Measurements from ENCODE around the gene ZNF793.

Gene ZNF793

DNA sequence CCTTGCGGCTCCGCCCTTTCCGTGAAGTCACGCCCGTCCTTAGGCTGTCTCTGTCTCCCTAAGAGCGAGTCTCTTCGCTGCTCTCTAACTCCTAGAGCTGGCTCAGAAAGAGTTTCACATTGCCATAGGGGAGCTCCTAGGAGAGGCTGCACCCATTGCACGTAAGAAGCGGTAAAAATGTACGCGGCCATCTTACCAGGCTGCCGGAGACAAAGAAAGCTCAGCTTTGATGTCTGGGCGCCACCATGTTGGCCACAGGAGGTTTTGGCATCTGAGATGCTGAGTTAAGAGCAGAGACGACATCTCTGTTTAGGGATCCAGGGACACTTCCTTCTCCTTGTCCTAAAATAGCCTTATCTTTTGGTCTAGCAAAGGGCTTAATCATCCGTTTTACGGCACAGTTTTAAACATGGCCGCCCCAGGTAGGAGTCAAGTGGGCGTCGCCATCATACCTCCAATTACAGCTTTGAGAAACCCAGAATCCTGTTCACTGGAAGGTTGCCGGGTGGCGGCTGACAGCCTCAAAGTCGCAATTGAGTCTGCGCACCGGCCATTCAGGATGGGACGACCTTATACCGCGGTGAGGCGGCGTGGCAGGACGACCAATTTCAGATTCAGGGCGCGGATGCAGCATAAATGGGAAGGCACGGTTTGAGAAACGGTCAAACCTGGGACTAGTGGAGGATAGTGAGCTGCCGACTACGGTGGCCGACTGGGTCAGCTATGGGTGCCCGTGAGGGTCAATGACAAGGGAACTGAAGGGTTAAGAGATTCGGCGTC, at the start of gene ZNF793:
Gene ZNF793, plus strand, starts transcription at position 553 of the 780 bp plus-strand sequence. CDS start 16,501 bp downstream, outside the sequence.
- peak; percentile 78 for DNase-seq

DNA sequence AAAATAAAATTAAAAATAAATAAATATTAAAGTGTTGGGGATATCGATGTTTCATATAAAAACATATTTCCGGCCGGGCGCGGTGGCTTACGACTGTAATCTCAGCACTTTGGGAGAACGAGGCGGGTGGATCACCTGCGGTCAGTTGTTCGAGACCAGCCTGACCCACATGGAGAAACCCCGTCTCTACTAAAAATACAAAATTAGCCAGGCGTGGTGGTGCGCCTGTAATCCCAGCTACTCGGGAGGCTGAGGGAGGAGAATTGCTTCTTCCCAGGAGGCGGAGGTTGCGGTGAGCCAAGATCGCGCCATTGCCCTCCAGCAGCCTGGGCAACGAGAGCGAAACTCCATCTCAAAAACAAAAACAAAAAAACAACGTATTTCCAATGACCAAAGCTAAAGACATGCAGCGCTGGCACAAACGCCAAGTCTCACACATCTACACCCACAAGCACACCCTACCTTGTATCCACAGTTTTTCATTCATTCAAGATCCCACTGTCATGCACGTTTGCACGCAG, 40.4 kb upstream of the ZNF793 start:
- no peak for DNase-seq

DNA sequence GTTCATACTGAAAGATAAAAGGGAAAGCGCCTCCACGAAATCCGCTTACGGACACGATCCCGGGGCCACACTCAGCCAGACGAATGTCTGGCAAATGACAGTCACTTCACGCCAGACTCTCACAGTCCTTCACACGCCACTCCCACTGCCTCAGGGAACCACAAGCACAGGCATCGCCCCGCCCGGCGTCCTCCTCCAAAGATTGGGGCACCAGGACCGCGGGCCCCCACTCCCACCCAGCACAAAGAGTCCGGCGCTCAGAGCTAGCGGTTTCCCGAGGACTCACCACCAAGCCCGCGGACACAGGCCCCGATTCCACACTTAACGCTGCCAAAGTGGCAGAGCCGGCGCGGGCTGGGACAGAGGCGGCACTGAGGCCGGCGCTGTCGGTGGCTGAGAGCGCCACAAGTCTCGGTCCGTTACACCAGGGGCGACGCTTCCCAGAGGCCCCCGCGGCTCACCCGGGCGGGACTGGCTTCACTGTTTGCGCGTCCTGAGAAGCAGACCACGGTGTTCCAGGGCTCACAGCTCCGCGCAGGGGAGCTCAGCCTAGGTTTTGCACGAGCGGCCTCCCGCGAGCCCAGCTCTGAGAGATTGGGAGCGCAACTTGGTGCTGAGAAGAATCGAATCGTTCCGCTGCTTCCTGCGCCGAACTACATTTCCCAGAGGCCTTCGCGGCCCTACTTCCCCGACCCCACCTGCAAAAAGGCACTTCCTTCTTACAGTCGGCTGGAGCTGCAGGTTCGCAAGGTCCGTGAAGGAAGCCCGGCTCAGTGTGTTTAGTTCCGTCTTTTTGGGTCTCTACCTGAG, 39.7 kb upstream of the ZNF793 start, which contains the start of gene ZNF569:
Gene ZNF569, minus strand, starts transcription at position 647 of the 810 bp plus-strand sequence. CDS start 22,523 bp downstream, outside the sequence.
- peak; percentile 89 for DNase-seq

DNA sequence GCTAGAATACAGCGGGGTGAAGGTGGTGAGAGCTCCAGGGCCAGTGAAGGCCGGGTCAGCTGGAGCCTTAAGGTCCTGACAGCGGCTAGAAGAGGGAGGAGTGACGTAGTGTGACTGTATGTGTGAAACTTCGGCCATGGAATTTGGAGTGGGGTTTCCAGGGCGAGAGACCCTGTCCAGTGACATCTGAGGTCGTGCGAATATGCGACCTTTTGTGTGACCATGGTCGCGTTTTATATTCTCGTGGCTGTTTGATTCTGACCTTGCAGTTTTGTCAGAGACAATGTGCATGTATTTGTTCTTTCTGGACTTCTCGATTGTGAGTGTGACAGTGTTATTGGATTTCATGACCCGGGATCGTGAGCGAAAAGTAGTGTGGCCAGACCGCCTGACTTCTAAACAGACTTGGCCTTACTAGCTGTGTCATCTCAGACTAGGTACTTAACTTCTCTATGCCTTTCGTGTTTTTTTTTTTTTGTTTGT, 39.1 kb upstream of the ZNF793 start:
- no peak for DNase-seq

DNA sequence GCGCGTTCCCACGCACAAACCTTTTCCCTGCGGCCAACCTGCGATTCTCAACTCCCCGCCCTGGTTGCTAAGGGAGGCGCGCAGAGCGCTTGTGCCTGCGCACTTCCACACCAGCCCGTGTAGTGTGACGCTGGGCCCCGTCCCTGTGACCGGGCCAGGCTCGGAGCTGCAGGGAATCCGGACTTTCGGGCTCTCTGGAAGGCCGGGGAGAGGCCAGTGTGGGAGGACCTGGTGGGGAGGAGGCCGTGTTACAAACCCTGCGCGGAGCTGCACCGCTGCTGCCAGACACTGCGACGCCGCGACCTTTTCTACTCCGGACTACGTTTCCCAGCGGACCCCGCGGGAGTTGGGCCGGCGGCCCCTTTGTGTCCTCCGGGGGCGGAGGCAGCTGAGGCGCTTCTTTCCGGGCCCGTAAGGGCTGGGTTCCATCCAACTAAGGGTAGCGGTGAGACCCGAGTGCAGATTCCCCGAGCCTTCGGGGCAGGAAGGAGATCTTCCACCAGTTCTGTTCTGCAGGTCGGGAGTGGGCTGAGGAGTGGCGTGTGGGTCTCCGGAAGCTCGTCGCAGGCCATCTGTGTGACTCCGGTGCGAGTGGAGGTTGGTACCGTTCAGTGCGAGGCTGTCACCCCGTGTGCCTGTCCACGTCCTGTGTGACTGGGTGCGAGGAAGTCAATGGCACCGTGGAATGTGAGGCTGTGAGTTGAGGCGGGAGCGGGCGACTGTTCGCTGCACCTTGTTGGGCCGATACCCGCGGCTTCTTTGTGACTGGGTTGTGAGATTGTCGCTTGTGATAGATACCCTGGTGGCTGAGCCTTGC, 37.6 kb upstream of the ZNF793 start, which contains the start of gene ZNF570:
Gene ZNF570, plus strand, starts transcription at position 396 of the 817 bp plus-strand sequence. CDS start 999 bp downstream, outside the sequence.
- DNase-seq = peak; percentile 91

DNA sequence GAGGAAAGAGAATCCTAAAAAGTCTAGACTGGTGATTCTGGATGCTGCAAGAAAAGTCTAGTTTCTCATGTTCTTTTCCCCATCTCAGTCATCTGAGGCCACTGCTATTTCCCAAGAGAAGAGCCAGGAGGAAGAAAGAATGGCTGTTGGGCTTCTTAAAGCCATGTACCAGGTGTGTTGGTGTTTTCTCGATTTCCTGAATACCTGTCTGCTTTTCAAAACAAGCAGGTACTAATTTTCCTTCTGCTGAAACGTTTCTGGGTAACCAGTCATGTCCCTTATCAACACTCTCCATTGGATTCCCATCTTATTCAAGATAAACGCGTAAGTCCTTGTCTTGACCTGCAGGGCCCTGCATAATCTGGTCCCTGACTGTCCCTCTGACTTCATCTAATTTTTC, 36.5 kb upstream of the ZNF793 start:
- no peak for DNase-seq

DNA sequence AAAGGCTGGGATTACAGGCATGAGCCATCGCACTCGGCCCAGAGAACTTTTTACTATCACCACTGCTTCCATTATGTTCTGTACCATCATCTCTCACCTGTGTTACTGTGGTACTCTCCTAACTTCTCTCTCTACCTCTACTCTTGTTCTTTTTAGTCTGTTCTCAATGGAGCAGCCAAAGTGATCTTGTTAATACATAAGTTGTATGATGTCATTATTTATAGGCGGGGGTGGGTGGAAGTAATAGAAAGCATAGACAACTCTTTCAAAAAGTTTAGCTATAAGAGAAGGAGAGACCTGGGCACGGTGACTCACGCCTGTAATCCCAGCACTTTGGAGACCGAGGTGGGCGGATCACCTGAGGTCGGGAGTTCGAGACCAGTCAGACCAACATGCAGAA, 34.6 kb upstream of the ZNF793 start:
- no peak for DNase-seq

DNA sequence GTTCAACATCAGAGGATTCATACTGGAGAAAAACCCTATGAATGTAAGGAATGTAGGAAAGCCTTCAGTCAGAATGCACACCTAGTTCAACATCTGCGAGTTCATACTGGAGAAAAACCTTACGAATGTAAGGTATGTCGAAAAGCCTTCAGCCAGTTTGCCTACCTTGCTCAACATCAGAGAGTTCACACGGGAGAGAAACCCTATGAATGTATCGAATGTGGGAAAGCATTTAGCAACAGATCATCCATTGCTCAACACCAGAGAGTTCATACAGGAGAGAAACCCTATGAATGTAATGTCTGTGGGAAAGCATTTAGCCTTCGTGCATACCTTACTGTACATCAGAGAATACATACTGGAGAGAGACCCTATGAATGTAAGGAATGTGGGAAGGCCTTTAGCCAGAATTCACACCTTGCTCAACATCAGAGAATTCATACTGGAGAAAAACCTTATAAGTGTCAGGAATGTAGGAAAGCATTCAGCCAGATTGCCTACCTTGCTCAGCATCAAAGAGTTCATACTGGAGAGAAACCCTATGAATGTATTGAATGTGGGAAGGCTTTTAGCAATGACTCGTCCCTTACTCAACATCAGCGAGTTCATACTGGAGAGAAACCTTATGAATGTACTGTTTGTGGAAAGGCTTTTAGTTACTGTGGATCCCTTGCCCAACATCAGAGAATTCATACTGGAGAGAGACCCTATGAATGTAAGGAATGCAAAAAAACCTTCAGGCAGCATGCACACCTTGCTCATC, 22.2 kb upstream of the ZNF793 start:
- no peak for DNase-seq

DNA sequence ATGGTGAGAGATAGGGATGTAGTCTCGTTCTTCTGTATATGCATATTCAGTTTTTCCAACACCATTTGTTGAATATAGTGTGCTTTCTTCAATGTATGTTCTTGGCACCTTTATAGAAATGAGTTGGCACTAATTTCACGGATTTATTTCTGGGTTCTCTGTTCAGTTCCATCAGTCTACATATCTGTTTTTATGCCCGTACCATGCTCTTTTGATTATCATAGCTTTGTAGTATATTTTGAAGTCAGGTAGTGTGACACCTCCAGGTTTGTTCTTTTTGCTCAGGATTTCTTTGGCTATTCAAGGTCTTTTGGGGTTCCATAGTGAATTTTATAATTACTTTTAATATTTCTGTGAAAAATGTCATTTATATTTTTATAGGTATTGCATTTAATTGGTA, 14.5 kb upstream of the ZNF793 start:
- no peak for DNase-seq

DNA sequence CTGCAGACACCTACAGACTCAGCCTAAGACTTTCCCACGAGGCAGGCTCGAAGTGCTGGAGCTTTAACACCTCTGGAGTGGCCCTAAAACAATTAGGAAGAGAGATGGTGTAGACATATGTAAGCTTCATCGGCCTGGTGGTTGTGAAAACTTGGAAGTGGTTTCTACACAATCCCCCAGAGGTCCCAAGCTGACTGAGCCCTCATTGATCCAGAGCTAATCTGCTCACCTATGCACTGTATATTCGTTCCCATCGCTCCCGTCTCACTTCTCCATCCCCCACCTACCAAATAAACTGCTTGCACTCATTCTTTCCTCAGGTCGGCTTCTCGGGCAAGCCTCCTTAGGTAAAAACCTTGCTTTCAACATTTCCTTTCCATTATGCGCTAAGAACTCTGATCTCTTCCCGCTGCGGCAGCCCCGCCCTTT, 767 bp upstream of the ZNF793 start:
- DNase-seq = no peak

DNA sequence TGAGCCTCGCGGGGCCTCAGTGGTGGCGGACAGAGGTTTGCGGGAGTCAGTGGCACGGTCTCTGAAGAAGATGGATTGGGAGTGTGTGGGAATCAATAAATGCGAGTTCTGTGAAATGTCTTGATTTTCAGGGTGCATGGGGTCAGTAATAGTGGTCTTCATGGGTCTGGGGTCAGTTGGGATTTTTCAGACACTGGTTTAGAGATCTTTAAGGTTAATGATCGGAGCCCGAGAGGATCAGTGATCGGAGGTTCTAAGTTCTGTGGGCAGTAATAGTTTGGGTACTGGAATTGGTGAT, 377 bp downstream of the ZNF793 start:
- DNase-seq = no peak

DNA sequence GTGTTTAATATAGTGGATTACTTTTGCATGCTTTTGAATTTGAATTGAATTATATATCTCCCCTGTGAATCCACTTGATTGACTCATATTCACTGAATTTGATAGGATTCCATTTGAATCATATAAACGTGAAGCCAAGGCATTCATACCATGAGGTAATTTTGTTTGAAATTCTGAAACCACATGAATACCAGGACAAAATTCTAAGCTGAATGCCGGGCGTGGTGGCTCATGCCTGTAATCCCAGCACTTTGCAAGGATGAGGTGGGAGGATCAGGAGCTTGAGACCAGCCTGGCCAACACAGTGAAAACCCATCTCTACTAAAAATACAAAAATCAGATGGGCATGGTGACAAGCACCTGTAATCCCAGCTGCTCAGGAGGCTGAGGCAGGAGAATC, 4.4 kb downstream of the ZNF793 start:
- no peak for DNase-seq

DNA sequence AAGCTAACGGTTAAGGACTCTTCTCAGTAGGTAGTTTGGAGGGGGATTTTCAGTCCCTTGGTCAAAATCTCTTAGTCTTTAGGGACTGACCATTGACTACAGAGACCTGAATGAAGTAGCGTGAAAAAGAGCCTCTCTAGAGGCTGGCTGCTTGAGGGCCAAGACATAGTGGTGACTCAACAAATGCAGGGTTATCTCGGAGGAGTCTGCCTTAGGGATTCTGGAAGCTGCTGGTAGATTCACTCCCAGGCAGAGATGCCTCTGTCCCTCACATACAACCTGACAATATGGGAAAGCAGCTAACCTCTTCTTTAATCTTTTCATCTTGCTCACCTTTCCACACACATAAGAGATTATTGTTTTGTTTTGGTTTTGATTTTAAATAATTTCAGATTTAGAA, 5.1 kb downstream of the ZNF793 start:
- no peak for DNase-seq

DNA sequence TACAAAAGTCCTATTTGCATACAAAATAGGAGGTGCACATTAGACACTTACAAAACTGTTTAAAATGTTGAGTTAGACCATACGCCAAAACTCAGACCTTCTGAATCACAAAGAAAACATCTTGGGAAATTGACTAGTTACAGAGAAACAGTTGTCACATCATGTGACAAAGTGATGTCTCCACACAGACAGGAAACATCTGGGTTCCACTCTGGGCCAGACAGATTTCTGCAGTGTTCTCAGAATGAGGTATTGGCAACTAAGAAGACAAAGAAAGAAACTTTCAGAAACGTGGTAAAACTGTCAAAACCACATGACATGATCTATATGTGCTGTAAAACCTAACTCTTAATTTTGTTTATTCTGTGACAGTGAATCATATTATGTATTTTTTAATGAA, 6.7 kb downstream of the ZNF793 start:
- DNase-seq = no peak

DNA sequence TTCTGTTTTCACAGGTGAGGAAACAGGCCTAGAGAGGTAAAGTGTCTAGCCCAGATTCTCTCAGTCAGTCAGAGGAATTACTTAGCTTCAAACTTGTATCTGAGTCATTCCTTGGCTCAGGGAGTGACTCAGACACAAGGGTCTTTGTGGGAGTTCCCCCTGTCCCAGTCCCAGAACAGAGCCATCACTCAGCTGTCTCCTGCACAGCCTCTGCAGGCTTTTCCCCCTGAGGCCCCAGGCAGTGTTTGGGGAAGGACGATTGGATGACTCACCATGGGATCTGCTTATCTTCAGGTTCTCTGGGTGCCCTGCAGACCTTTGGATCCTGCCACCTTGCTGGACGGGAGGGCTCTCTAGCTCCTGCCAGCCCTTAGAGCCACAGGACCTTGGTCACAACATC, 13.2 kb downstream of the ZNF793 start:
- DNase-seq = no peak

DNA sequence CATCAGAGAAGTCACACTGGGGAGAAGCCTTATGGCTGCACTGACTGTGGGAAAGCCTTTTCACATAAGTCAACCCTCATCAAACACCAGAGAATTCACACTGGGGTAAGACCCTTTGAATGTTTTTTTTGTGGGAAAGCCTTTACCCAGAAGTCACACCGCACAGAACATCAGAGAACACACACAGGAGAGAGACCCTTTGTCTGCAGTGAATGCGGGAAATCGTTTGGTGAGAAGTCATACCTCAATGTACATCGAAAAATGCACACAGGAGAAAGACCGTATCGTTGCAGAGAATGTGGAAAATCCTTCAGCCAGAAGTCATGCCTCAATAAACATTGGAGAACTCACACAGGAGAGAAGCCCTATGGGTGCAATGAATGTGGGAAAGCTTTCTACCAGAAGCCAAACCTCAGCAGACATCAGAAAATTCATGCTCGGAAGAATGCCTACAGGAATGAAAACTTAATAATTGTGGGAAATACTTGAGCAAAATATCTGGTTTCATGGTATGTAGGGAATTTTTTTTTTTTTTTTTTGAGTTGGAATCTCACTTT, 30.7 kb downstream of the ZNF793 start:
- no peak for DNase-seq

DNA sequence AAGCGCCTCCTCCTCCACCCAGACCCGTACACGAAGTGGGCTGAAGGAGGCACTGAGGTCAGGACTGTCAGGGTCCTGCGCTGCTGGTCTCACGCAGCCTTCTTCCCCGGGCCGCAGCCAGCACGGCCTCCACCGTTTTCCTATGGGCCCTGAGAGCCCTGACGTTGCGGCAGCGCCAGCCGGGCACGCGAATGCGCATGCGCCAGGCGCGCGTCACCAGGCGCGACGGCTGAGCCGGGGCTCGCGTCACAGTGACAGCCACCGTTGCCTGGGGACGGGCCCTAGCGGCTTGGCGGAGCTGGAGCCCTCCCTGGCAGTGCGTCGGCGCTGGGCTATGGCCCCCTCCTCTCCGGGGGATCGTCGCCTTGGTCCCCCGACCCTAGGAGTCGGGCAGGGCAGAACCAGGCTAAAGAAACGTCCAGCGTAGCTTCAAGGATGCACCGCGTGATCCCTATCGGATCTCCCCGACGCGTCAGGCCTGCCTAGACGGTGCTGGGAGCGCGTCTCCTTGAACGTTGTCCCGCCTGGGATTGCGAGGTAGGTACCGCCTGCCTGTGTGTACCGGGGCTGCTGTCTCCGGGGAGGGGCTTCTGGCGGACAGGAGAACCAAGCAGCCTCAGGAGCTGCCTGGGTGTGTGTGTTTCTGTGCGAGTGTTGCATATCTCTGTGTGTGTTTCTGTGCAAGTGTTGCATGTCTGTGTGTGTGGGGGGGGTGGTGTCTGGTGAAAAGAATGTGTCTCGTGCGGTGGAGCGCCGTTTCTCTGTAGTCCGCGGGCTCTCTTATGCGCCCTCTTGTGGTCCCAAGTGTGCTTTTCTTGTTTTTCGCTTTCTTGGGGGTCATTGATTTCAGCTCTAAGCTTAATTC, 44.6 kb downstream of the ZNF793 start:
- DNase-seq = peak; percentile 27

DNA sequence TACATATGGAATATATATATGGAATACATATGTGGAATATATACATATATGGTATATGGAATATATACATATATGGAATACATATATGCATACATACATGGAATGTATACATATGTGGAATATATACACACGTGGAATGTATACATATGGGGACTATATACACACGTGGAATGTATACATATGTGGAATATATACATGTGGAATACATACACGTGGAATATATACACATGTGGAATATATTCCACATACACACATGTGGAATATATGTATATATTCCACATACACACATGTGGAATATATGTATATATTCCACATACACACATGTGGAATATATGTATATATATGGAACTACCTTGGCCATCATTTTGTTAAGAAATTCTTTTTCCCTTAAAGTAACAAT, 56.8 kb downstream of the ZNF793 start:
- DNase-seq = no peak

DNA sequence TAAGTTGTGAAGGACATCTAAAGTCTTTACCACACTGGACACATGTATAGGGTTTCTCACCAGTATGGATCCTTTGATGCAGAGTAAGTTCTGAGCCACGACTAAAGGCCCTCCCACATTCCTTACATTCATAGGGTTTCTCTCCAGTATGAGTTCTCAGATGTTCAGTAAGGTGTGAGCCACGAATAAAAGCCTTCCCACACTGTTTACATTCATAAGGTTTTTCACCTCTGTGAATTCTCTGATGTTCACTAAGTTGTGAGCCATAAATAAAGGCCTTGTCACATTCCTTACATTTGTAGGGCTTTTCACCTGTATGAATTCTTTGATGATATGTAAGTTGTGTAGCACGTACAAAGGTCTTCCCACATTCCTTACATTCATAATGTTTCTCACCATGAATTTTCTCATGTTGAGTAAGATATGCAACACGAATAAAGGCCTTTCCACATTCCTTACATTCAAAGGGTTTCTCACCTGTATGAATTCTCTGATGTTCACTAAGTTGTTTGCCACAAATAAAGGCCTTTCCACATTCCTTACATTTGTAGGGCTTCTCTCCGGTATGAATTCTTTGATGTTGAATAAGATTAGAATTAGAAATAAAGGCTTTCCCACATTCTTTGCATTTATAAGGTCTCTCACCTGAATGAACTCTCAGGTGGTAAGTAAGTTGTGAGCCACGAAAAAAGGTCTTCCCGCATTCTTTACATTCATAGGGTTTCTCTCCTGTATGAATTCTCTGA, 58.1 kb downstream of the ZNF793 start:
- DNase-seq = no peak

DNA sequence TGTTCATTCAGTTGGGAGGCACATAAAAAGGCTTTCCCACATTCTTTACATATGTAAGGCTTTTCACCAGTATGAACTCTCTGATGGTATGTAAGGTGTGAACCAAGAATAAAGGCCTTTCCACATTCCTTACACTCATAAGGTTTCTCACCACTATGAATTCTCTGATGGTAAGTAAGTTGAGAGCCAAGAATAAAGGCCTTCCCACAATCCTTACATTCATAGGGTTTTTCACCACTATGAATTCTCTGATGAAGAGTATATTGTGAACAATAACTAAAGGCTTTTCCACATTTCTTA, 58.6 kb downstream of the ZNF793 start:
- DNase-seq = no peak

Data from activated naive CD4-positive, alpha-beta T cell treated with anti-CD3 and anti-CD28 coated beads, Interleukin-2, amount 50 U/mL, for 16 hours (primary cell).